KMS-11 (cell line): ENCODE data around the gene PRKRIP1.

Source experiments
- H2AFZ ChIP-seq: fragments of 200-600 bp; sonication (generic); 2 replicates; pipeline ENCODE4 v1.6.1; 2016; ENCODE audit warnings: antibody characterized with exemption, mixed run types, low read depth
- H3K27ac ChIP-seq: fragments of 200-600 bp; sonication (generic); 2 replicates; pipeline ENCODE4 v1.6.1; 2016; ENCODE audit warnings: mild to moderate bottlenecking, mixed run types
- H3K27me3 ChIP-seq: fragments of 200-600 bp; sonication (generic); 2 replicates; pipeline ENCODE4 v1.6.1; 2017; ENCODE audit warnings: mild to moderate bottlenecking, low read depth, mixed run types, moderate library complexity; ENCODE audit not compliant: insufficient read depth
- H3K36me3 ChIP-seq: fragments of 200-600 bp; sonication (generic); 2 replicates; pipeline ENCODE4 v1.6.1; 2017; ENCODE audit warnings: mild to moderate bottlenecking, mixed run types; ENCODE audit not compliant: insufficient read depth
- H3K4me1 ChIP-seq: fragments of 200-600 bp; sonication (generic); 2 replicates; pipeline ENCODE4 v1.6.1; 2016; ENCODE audit warnings: mild to moderate bottlenecking, low read depth, mixed run types; ENCODE audit not compliant: poor library complexity, severe bottlenecking
- H3K4me2 ChIP-seq: fragments of 200-600 bp; sonication (generic); 2 replicates; pipeline ENCODE4 v1.7.0; 2016; ENCODE audit warnings: mild to moderate bottlenecking, mixed run types
- H3K4me3 ChIP-seq: fragments of 200-600 bp; sonication (generic); IDR thresholded peaks from 2 replicates; pipeline ENCODE4 v1.6.1; 2017; ENCODE audit warnings: low read depth, low read length, mixed read lengths; ENCODE audit not compliant: insufficient read depth
- H3K79me2 ChIP-seq: fragments of 200-600 bp; sonication (generic); 2 replicates; pipeline ENCODE4 v1.6.1; 2016; ENCODE audit warnings: low read depth, mixed run types; ENCODE audit not compliant: insufficient read depth
- H3K9ac ChIP-seq: fragments of 200-600 bp; sonication (generic); 2 replicates; pipeline ENCODE4 v1.6.1; 2016; ENCODE audit warnings: mild to moderate bottlenecking, mixed run types
- H4K20me1 ChIP-seq: fragments of 200-600 bp; sonication (generic); 2 replicates; pipeline ENCODE4 v1.6.1; 2016; ENCODE audit warnings: mild to moderate bottlenecking, mixed run types; ENCODE audit not compliant: insufficient read depth
- CTCF ChIP-seq: fragments of 200-600 bp; sonication (generic); conservative IDR thresholded peaks from 2 replicates; pipeline ENCODE4 v1.6.1; 2017; ENCODE audit warnings: low read depth, mild to moderate bottlenecking, antibody characterized with exemption, low read length, moderate library complexity, mixed read lengths

Gene PRKRIP1

GRCh38 chr7:102460467-102460866 is 64.3 kb downstream of the PRKRIP1 start:
- no peaks in the 10 kb centered on the region for H4K20me1 ChIP-seq
- no peaks in the 10 kb centered on the region for H3K27me3 ChIP-seq
- H3K27ac ChIP-seq, result no peak overlapping the region
- peaks cover 10% of the 10 kb centered on the region; the same call in 1 of the 2 replicates for H3K36me3 ChIP-seq
- peaks cover 26% of the 10 kb centered on the region; the same call in 1 of the 2 replicates for H3K79me2 ChIP-seq
- H3K4me3 ChIP-seq, result no peak overlapping the region
- H2AFZ ChIP-seq, result no peak overlapping the region
- no peak overlapping the region for H3K9ac ChIP-seq
- H3K4me1 ChIP-seq, result peaks cover 13% of the 10 kb centered on the region
- no peak for TF ChIP-seq CTCF
- no peak overlapping the region for H3K4me2 ChIP-seq

- H3K27me3 ChIP-seq, result no peaks in the 10 kb centered on the region
- H3K27ac ChIP-seq, result peak overlapping the region; percentile 47
- H3K4me3 ChIP-seq, result peak overlapping the region; percentile 66
- H4K20me1 ChIP-seq, result no peaks in the 10 kb centered on the region
- no peak for TF ChIP-seq CTCF
- no peaks in the 10 kb centered on the region for H3K36me3 ChIP-seq
- peak overlapping the region; percentile 84 for H3K9ac ChIP-seq
- peak overlapping the region; percentile 99 for H2AFZ ChIP-seq
- peaks cover 26% of the 10 kb centered on the region; the same call in 1 of the 2 replicates for H3K79me2 ChIP-seq
- peaks cover 22% of the 10 kb centered on the region for H3K4me1 ChIP-seq
- peak overlapping the region; percentile 94 for H3K4me2 ChIP-seq
Observed at GRCh38 chr7:102463841-102464576, 67.8 kb downstream of the PRKRIP1 start.

GRCh38 chr7:102464577-102465280 is 68.6 kb downstream of the PRKRIP1 start, which contains the start of the genes ALKBH4 and LRWD1:
Gene ALKBH4, minus strand, starts transcription at chr7:102464863. Its CDS starts 27 bp downstream, at chr7:102464836.
Gene LRWD1, plus strand, starts transcription at chr7:102464984. Its CDS starts 97 bp downstream, at chr7:102465081.
- Histone ChIP-seq H2AFZ (peak within 1 kb of the TSS; percentile 99), H3K4me3 (peak within 1 kb of the TSS; percentile 66), H3K4me2 (peak within 1 kb of the TSS; percentile 94), H3K36me3 (no peaks in the 10 kb centered on the region), H4K20me1 (no peaks in the 10 kb centered on the region), H3K4me1 (peaks cover 22% of the 10 kb centered on the region), H3K27me3 (no peaks in the 10 kb centered on the region), H3K9ac (peak within 1 kb of the TSS; percentile 84), H3K27ac (peak within 1 kb of the TSS; percentile 47), H3K79me2 (peaks cover 26% of the 10 kb centered on the region; the same call in 1 of the 2 replicates)
- 0 out of 2 replicates have a peak, but pooled peaks have one; percentile 28 for TF ChIP-seq CTCF

GRCh38 chr7:102466097-102466496 is 69.9 kb downstream of the PRKRIP1 start:
- H3K27ac ChIP-seq, result no peak overlapping the region
- peak overlapping the region; percentile 94; the same call in 1 of the 2 replicates for H3K4me2 ChIP-seq
- peaks cover 22% of the 10 kb centered on the region for H3K4me1 ChIP-seq
- no peak overlapping the region for H2AFZ ChIP-seq
- H3K36me3 ChIP-seq, result no peaks in the 10 kb centered on the region
- no peaks in the 10 kb centered on the region for H4K20me1 ChIP-seq
- no peak overlapping the region for H3K9ac ChIP-seq
- TF ChIP-seq CTCF, result no peak
- H3K4me3 ChIP-seq, result no peak overlapping the region
- H3K79me2 ChIP-seq, result peaks cover 26% of the 10 kb centered on the region; the same call in 1 of the 2 replicates
- H3K27me3 ChIP-seq, result no peaks in the 10 kb centered on the region
